Tibial nerve (tissue), 3 donors: ENCODE measurements around the gene SLC12A9.

Experiments used
- POLR2A ChIP-seq, 2 donors: fragments of 450-650 bp; IDR thresholded peaks; one replicate each; pipeline ENCODE4 v1.6.1; 2017; ENCODE audit warnings: antibody characterized with exemption in 2 of 2, mild to moderate bottlenecking in 2 of 2, moderate library complexity in 2 of 2
- TF ChIP-seq, protein P1 (sequence below), 5 experiments: fragments of 200-600 bp in 3 of 5; fragments of 450-650 bp in 2 of 5; sonication (generic) in 3 of 5; IDR thresholded peaks; one replicate each; pipeline ENCODE4 v1.5.1; 2016 to 2019; ENCODE audit warnings: antibody characterized with exemption in 5 of 5, mild to moderate bottlenecking in 3 of 5, moderate library complexity in 2 of 5

DNA sequence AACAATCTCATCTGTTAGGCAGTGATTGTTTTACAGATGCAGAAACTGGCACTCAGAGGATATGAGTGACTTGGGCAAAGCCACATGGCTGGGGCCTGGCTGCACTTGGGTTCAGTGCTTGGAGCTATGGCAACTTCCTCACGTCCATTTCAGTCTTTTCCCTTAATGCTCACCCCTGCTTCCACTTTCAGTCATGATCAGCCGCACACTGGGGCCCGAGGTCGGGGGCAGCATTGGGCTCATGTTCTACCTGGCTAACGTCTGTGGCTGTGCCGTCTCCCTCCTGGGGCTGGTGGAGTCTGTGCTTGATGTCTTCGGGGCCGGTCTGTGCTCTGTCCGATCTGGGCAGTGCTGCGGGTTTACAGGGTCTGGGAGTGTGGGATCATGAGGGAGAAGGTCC, 3.0 kb downstream of the SLC12A9 start:
- TF ChIP-seq, protein P1, sequence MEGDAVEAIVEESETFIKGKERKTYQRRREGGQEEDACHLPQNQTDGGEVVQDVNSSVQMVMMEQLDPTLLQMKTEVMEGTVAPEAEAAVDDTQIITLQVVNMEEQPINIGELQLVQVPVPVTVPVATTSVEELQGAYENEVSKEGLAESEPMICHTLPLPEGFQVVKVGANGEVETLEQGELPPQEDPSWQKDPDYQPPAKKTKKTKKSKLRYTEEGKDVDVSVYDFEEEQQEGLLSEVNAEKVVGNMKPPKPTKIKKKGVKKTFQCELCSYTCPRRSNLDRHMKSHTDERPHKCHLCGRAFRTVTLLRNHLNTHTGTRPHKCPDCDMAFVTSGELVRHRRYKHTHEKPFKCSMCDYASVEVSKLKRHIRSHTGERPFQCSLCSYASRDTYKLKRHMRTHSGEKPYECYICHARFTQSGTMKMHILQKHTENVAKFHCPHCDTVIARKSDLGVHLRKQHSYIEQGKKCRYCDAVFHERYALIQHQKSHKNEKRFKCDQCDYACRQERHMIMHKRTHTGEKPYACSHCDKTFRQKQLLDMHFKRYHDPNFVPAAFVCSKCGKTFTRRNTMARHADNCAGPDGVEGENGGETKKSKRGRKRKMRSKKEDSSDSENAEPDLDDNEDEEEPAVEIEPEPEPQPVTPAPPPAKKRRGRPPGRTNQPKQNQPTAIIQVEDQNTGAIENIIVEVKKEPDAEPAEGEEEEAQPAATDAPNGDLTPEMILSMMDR (IDR thresholded peaks at IDR 0.05) = no peak
- TF ChIP-seq POLR2A (IDR thresholded peaks at IDR 0.05) = no peak
